ENCODE measurements around the gene C11orf52. TPM values are rescaled to one million over a fixed set of nuclear protein-coding genes. Genes with fewer than 3 reads are reported as not detected.

The C11orf52 gene
- polyA plus RNA-seq, 1 donor from 2014 or later = not detected

GRCh38 chr11:111878849-111879636, 39.7 kb upstream of the C11orf52 start, which contains the start of the genes CFAP68 and FDXACB1:
Gene CFAP68, plus strand, starts transcription at chr11:111879541. Its CDS starts 20 bp downstream, at chr11:111879561.
Gene FDXACB1, minus strand, starts transcription at chr11:111879165. Its CDS starts 33 bp downstream, at chr11:111879132.
- Histone ChIP-seq H3K9me2 (ENCODE audit: insufficient read depth, low read length) (no peaks in the 10 kb centered on the region), H3K4me2 (ENCODE audit: low read length) (peak within 1 kb of the TSS; percentile 93), H3K4me3 (ENCODE audit: low read length) (peak within 1 kb of the TSS; percentile 88), H3F3A (ENCODE audit: insufficient read depth, low read length, poor library complexity, severe bottlenecking) (peaks cover 6% of the 10 kb centered on the region), H3K27ac (ENCODE audit: low read length) (peak within 1 kb of the TSS; percentile 97), H3K9ac (ENCODE audit: low read length) (peak within 1 kb of the TSS; percentile 91), H3K27me3 (ENCODE audit: insufficient read depth, low read depth, low read length) (no peaks in the 10 kb centered on the region), H3K79me2 (replicated peaks; ENCODE audit: insufficient read depth, low read length) (no peaks in the 10 kb centered on the region), H3K36me3 (ENCODE audit: insufficient read depth, low read length) (no peaks in the 10 kb centered on the region), H4K20me1 (ENCODE audit: insufficient read depth) (no peaks in the 10 kb centered on the region), H2AFZ (ENCODE audit: low read depth, low read length) (peak within 1 kb of the TSS; percentile 78), H3K9me3 (ENCODE audit: low read length) (no peaks in the 10 kb centered on the region)
- TF ChIP-seq EP300 (conservative IDR thresholded peaks at IDR 0.05; ENCODE audit: poor library complexity, severe bottlenecking) (peak; percentile 94), TAF1 (IDR thresholded peaks at IDR 0.05; ENCODE audit: low read depth) (peak; percentile 88), EZH2 (IDR thresholded peaks at IDR 0.05; ENCODE audit: borderline replicate concordance, insufficient read depth, low read length, poor library complexity, severe bottlenecking) (no peak), POLR2AphosphoS5 (IDR thresholded peaks at IDR 0.05) (peak; percentile 83), SMC3 (conservative IDR thresholded peaks at IDR 0.05; ENCODE audit: poor library complexity) (peak; percentile 79), RAD21 (conservative IDR thresholded peaks at IDR 0.05) (peak; percentile 85), MXI1 (conservative IDR thresholded peaks at IDR 0.05; ENCODE audit: poor library complexity, severe bottlenecking) (peak; percentile 95), REST (IDR thresholded peaks at IDR 0.05; ENCODE audit: borderline replicate concordance) (peak; percentile 85), CTCF (IDR thresholded peaks at IDR 0.05; ENCODE audit: poor library complexity, severe bottlenecking) (peak; percentile 99)

GRCh38 chr11:111879637-111879960, 39.1 kb upstream of the C11orf52 start:
- H3K9me3 ChIP-seq (ENCODE audit: low read length) = no peaks in the 10 kb centered on the region
- no peaks in the 10 kb centered on the region for H3K36me3 ChIP-seq (ENCODE audit: insufficient read depth, low read length)
- H3K4me2 ChIP-seq (ENCODE audit: low read length) = peak overlapping the region; percentile 93
- no peaks in the 10 kb centered on the region for H3K79me2 ChIP-seq (replicated peaks; ENCODE audit: insufficient read depth, low read length)
- peaks cover 6% of the 10 kb centered on the region for H3F3A ChIP-seq (ENCODE audit: insufficient read depth, low read length, poor library complexity, severe bottlenecking)
- peak overlapping the region; percentile 97 for H3K27ac ChIP-seq (ENCODE audit: low read length)
- H3K9me2 ChIP-seq (ENCODE audit: insufficient read depth, low read length) = no peaks in the 10 kb centered on the region
- H3K9ac ChIP-seq (ENCODE audit: low read length) = peak overlapping the region; percentile 91
- H3K4me3 ChIP-seq (ENCODE audit: low read length) = peak overlapping the region; percentile 88
- TF ChIP-seq TAF1 (IDR thresholded peaks at IDR 0.05; ENCODE audit: low read depth) = peak; percentile 8
- no peak for TF ChIP-seq EP300 (conservative IDR thresholded peaks at IDR 0.05; ENCODE audit: poor library complexity, severe bottlenecking)
- peak; percentile 1 for TF ChIP-seq REST (IDR thresholded peaks at IDR 0.05; ENCODE audit: borderline replicate concordance)
- no peak for TF ChIP-seq MXI1 (conservative IDR thresholded peaks at IDR 0.05; ENCODE audit: poor library complexity, severe bottlenecking)
- TF ChIP-seq EZH2 (IDR thresholded peaks at IDR 0.05; ENCODE audit: borderline replicate concordance, insufficient read depth, low read length, poor library complexity, severe bottlenecking) = no peak
- TF ChIP-seq POLR2AphosphoS5 (IDR thresholded peaks at IDR 0.05) = no peak
- no peak for TF ChIP-seq CTCF (IDR thresholded peaks at IDR 0.05; ENCODE audit: poor library complexity, severe bottlenecking)
- no peak for TF ChIP-seq RAD21 (conservative IDR thresholded peaks at IDR 0.05)
- TF ChIP-seq SMC3 (conservative IDR thresholded peaks at IDR 0.05; ENCODE audit: poor library complexity) = no peak
- peak overlapping the region; percentile 78 for H2AFZ ChIP-seq (ENCODE audit: low read depth, low read length)
- H4K20me1 ChIP-seq (ENCODE audit: insufficient read depth) = no peaks in the 10 kb centered on the region
- no peaks in the 10 kb centered on the region for H3K27me3 ChIP-seq (ENCODE audit: insufficient read depth, low read depth, low read length)

All from neural cell (in vitro differentiated cells).